ENCODE measurements around the gene FAM117B. TPM values are rescaled to one million over a fixed set of nuclear protein-coding genes. Genes with fewer than 3 reads are reported as not detected.
"Not testable (repeated sequence)": the region's sequence is repeated elsewhere in the genome, so short reads cannot be mapped to it uniquely, and the experiment has no call there.

FAM117B gene
- total RNA-seq, 4 donors from 2014 or later: 0.26 to 14.0 (median 8.9) TPM

DNA sequence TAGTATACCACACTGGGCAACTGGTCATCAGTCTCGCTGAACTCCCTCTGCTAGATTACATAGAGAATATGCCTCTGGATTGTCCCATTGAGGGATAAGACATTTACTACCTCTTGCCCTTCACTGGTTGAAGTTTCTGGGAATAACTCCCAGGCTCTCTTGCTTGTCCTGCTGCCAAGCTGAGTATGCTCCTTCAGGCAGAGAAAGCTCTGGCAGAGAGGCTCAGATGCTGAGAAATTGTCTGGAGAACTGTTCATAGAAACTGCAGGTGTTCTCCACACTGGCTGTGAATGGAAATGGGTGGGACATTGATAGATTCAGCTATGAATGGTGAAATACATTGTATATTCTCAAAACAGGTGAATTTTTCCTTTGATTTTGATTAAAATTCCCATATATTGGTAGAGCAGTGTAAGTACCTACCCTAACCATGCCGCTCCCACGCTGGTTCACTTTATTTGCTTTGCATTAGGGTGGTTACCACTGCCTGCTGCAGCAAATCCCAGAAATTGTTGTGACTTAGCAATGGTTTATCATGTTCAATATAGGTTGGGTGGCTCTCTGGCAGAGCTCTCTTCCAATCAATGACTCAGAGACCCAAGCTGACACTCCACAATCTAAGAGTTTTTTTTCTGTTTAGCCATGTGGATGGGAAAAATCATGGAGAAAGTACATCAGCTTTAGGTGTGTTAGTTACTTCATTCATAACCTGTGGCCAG is 36.7 kb downstream of the FAM117B start:
- H3K4me1 ChIP-seq: no peaks in the 10 kb centered on the region
- no peak for TF ChIP-seq POLR2A (IDR thresholded peaks at IDR 0.05)
- TF ChIP-seq, protein P1, sequence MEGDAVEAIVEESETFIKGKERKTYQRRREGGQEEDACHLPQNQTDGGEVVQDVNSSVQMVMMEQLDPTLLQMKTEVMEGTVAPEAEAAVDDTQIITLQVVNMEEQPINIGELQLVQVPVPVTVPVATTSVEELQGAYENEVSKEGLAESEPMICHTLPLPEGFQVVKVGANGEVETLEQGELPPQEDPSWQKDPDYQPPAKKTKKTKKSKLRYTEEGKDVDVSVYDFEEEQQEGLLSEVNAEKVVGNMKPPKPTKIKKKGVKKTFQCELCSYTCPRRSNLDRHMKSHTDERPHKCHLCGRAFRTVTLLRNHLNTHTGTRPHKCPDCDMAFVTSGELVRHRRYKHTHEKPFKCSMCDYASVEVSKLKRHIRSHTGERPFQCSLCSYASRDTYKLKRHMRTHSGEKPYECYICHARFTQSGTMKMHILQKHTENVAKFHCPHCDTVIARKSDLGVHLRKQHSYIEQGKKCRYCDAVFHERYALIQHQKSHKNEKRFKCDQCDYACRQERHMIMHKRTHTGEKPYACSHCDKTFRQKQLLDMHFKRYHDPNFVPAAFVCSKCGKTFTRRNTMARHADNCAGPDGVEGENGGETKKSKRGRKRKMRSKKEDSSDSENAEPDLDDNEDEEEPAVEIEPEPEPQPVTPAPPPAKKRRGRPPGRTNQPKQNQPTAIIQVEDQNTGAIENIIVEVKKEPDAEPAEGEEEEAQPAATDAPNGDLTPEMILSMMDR (IDR thresholded peaks at IDR 0.05): no peak
- H3K9me3 ChIP-seq: no peaks in the 10 kb centered on the region
- no peak overlapping the region for H3K27ac ChIP-seq
- DNase-seq: no peak
- no peaks in the 10 kb centered on the region for H3K36me3 ChIP-seq
- intact Hi-C loops (cut with DNase I; ENCODE audit: low total_unique reads): no loop called here
- H3K4me3 ChIP-seq: no peak overlapping the region
- no peaks in the 10 kb centered on the region for H3K27me3 ChIP-seq

DNA sequence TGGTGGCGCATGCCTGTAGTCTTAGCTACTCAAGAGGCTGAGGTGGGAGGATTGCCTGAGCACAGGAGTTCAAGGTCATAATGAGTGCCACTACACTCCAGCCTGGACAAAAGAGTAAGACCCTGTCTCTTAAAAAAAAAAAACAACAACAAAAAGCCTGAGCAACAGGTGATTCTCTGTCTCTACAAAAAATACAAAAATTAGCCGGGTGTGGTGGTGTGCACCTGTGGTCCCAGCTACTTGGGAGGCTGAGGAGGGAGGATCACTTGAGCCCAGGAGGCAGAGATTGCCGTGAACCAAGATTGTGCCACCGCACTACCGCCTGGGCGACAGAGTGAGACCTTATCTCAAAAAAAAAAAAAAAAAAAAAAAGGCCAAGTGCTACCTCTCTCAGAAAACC is 40.3 kb downstream of the FAM117B start:
- H3K4me1 ChIP-seq; DNase-seq; H3K4me3 ChIP-seq; intact Hi-C loops (cut with DNase I; ENCODE audit: low total_unique reads); H3K36me3 ChIP-seq; H3K27me3 ChIP-seq; H3K27ac ChIP-seq; H3K9me3 ChIP-seq: not testable (repeated sequence)

DNA sequence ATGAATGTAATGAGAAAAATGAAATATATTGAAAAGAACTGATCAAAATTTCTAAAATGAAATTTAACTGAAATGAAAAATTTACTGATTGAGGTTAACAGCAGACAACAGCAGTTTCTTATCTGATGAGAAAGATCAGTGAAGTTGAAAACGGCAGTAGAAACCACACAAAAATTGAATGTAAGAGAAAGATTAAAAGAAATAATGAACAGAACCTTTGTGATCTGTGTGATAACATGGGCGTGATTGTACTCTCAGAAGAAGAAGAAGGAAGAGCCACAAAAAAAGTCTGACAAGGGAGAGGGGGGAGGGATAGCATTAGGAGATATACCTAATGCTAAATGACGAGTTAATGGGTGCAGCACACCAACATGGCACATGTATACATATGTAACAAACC is 45.2 kb downstream of the FAM117B start:
- no peak for TF ChIP-seq POLR2A (IDR thresholded peaks at IDR 0.05)
- TF ChIP-seq, protein P1 (IDR thresholded peaks at IDR 0.05): no peak
- no peak overlapping the region for H3K27ac ChIP-seq

DNA sequence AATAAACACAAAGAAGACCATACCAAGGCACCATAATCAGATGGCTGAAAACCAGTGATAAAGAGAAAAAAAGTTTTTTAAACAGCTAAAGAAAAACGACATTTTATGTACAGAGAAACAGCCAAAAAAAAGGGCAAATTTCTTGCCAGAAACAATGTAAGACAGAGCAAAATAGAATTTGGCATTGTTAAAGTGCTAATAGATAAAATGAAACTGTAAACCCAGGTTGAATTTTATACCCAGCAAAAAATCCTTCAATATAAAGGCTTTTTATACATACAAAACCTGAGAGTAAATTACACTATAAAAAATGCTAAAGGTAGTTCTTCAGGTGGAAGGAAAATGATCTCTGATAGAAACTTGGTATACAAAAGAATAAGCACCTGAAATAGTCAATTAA is 45.7 kb downstream of the FAM117B start:
- H3K4me3 ChIP-seq: no peak overlapping the region
- peaks cover 4 to 16% of the 10 kb centered on the region in 2 donors for H3K9me3 ChIP-seq
- no peaks in the 10 kb centered on the region for H3K4me1 ChIP-seq
- no peaks in the 10 kb centered on the region for H3K27me3 ChIP-seq
- no peaks in the 10 kb centered on the region for H3K36me3 ChIP-seq
- intact Hi-C loops (cut with DNase I; ENCODE audit: low total_unique reads): no loop called here
- TF ChIP-seq, protein P1 (IDR thresholded peaks at IDR 0.05): no peak
- no peak for TF ChIP-seq POLR2A (IDR thresholded peaks at IDR 0.05)
- no peak overlapping the region for H3K27ac ChIP-seq
- DNase-seq: no peak

More for the DNA sequence above, 45.2 kb downstream of the FAM117B start:
- Histone ChIP-seq H3K36me3 (no peaks in the 10 kb centered on the region), H3K4me3 (no peak overlapping the region), H3K27me3 (no peaks in the 10 kb centered on the region), H3K9me3 (peaks cover 4 to 16% of the 10 kb centered on the region in 2 donors), H3K4me1 (no peaks in the 10 kb centered on the region)
- no peak for DNase-seq
- intact Hi-C loops (cut with DNase I; ENCODE audit: low total_unique reads): no loop called here

DNA sequence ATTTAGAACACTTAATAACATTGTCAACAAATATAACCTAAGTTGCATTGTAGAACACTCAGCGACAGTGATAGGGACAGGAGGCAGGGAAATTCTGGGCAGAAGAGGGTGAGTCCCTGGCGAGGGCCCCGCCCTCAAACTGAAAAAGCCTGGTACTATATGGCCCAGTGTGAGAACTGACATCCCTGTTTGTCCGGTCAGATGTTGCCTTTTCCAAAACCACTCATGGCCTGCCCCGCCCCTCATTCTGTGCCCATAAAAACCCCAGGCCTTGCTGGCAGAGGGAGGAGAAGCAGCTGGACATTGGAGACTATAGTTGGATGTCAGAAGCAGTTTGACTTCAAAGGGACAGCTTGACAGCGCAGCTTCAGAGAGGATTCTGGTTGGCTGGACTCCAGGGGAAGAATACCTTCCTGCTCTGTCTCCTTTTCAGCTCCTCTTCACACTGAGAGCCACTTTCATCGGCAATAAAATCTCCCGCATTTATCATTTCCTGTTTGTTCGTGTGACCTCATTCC is 47.0 kb downstream of the FAM117B start:
- no peak for TF ChIP-seq POLR2A (IDR thresholded peaks at IDR 0.05)
- TF ChIP-seq, protein P1 (IDR thresholded peaks at IDR 0.05): no peak
- peaks cover 4 to 16% of the 10 kb centered on the region in 2 donors for H3K9me3 ChIP-seq
- no peak overlapping the region for H3K27ac ChIP-seq
- DNase-seq: no peak
- H3K27me3 ChIP-seq: no peaks in the 10 kb centered on the region
- H3K4me1 ChIP-seq: no peaks in the 10 kb centered on the region
- H3K36me3 ChIP-seq: no peaks in the 10 kb centered on the region
- intact Hi-C loops (cut with DNase I; ENCODE audit: low total_unique reads): no loop called here
- no peak overlapping the region for H3K4me3 ChIP-seq

Data from uterus (tissue), 4 donors.